ENCODE measurements around the gene CRY2.

- no peak for TF ChIP-seq CTCF (conservative IDR thresholded peaks at IDR 0.05; ENCODE audit: low read depth in 2 of 2)
- TF ChIP-seq REST (IDR thresholded peaks at IDR 0.05; ENCODE audit: unreplicated experiment), result no peak
- TF ChIP-seq POLR2AphosphoS5 (IDR thresholded peaks at IDR 0.05; ENCODE audit: low read depth), result no peak
- TF ChIP-seq JUNB (IDR thresholded peaks at IDR 0.05; ENCODE audit: unreplicated experiment), result no peak
- TF ChIP-seq CREB1 (CRISPR knock-in tag; IDR thresholded peaks at IDR 0.05; ENCODE audit: low read depth), result no peak
- no peak for TF ChIP-seq ETS1 (IDR thresholded peaks at IDR 0.05)
- no peak for TF ChIP-seq EZH2 (IDR thresholded peaks at IDR 0.05; ENCODE audit: low read depth, unreplicated experiment)
- no peak for TF ChIP-seq ZNF114 (CRISPR knock-in tag; IDR thresholded peaks at IDR 0.05)
- no peak for TF ChIP-seq ZNF331 (CRISPR knock-in tag; IDR thresholded peaks at IDR 0.05; ENCODE audit: low read depth)
- TF ChIP-seq STAT1 (IDR thresholded peaks at IDR 0.05; ENCODE audit: unreplicated experiment), result no peak
- TF ChIP-seq EZH2phosphoT487 (IDR thresholded peaks at IDR 0.05; ENCODE audit: unreplicated experiment), result no peak
These were observed 29.1 kb downstream of the CRY2 start for GRCh38 chr11:45876401-45876800.

All from GM23338 (cell line).